Stimulated activated CD4-positive, alpha-beta T cell treated with anti-CD3 and anti-CD28 coated beads, Interleukin-15, amount 100 ng/mL, for 24 hours (primary cell): ENCODE data around the gene CSTF1.

ENCODE experiments used
- DNase-seq: peaks from one replicate; pipeline ENCODE4 v3.0.0-alpha.2; 2020

CSTF1 gene

DNA sequence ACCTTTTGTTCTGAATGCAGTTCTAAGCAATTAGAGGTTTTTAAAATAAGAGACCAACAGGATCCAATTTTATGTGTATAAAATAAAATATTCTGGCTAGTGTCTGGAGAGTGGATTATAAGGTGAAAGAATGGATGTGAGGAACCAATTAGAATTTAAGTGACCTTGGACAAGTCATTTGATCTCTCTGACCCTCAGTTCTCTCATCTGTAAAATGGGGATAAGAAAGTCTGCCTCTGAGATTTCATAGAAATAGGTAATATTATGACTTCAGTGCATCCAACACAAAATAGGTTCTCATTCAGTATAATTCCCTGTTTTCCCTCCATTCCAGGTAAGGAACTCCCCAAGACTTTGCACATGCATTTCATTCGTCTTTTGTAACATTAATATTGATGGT is 38.5 kb downstream of the CSTF1 start:
- no peak for DNase-seq

DNA sequence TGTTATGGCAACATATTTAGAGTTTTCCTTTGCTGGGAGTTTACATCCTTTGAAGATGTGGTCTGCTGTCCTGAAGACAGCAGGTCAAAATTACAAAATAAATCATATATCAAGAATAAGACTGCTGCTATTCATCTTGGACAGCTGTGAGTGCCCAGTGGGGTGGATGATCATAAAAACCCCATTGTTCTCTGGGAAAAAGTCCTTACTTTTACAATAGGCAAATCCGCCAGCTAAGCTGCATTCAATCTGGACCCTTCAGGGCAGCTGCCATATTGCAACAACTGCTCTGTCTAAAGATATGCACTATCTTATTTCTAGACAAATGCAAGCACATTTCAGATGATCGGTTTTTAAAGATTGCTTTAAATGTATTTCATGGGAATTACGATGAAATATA is 39.0 kb downstream of the CSTF1 start:
- no peak for DNase-seq

GRCh38 chr20:56433221-56433879 is 40.9 kb downstream of the CSTF1 start:
- no peak for DNase-seq

GRCh38 chr20:56433880-56434255 is 41.4 kb downstream of the CSTF1 start:
- DNase-seq = no peak

- DNase-seq = no peak
Observed at GRCh38 chr20:56437196-56437960, 44.9 kb downstream of the CSTF1 start.

GRCh38 chr20:56438284-56438683 is 45.8 kb downstream of the CSTF1 start:
- DNase-seq = no peak

- no peak for DNase-seq
Observed at GRCh38 chr20:56439771-56440291, 47.4 kb downstream of the CSTF1 start.

DNA sequence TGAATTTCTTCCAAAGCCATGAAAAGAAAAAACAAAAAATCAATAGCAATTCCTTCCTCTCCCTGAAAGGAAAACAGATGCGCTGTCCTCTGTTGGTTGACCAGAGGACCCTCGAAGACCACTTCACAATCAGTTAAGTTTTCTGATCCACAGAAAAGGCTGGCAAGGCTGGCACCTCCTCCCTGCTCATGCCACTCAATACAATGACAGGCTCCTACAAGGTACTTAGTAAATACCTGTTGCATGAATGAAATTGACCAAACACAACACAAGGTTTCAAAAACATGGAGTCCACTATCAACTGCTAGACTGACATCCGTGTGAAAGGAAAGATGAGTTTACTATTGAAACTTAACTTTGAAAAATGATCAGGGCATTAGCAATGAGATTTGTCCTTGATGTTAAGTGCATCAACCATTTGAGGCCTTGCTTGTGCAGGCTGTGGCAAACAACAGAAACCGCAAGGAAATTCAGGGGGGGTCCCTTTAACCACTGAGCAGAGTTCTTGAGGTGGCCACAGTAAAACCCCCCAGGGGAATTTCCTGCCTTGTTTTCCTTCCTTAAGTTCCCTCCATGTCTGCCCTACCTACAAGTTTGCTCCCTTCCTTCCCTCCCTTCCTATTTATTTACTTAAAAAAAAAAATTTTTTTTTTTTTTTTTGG is 48.0 kb downstream of the CSTF1 start:
- peak; percentile 64 for DNase-seq

- DNase-seq = no peak
Observed at GRCh38 chr20:56442389-56443365, 50.2 kb downstream of the CSTF1 start.

DNA sequence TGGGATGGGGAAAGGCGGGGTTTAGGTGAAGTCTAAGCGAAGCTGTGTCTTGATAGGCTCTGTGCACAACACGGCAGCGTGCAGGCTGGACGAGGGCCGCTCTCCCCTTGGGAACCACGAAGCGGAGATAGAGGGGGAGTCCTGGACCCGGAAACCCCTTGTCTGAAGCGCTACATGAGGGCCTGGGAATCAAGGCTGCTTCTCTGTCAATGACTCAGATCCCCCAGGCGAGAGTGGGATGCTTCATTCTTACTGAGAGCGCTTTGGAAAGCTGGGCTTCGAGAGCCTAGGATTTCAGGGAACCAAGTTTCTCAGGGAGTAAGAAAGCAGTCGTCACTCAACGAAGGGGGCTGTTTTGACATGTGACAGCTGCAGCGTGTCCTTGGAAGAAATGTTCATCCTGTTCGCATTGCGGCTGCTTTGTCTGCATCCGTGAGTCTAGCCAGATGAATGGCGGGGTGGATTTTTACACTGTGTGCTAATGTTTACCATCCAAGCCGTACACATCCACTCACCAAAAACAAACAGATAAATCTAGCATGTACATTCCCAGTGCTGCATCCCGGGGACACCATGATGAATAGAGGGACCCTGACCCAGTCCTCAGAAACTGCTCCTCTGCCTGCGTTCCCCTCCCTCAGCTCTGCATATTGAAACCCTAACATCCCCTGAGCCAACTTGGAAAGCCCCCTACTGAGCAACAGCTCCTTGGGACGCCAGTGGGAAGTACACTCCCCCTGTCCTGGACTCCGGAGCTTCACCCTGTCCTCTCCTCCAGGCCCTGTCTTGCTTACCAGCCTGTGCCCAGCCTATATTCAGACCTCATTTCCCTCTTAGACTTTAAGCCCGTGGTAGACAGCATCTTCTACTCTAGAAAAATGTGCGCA is 51.5 kb downstream of the CSTF1 start:
- DNase-seq = no peak

- DNase-seq = no peak
Observed at GRCh38 chr20:56445130-56445529, 52.7 kb downstream of the CSTF1 start.

- DNase-seq = no peak
Observed at GRCh38 chr20:56445540-56445939, 53.1 kb downstream of the CSTF1 start.

- DNase-seq = no peak
Observed at GRCh38 chr20:56447227-56447626, 54.8 kb downstream of the CSTF1 start.

- DNase-seq = no peak
Observed at GRCh38 chr20:56449459-56449858, 57.0 kb downstream of the CSTF1 start.

GRCh38 chr20:56451056-56451765 is 58.8 kb downstream of the CSTF1 start:
- no peak for DNase-seq

- no peak for DNase-seq
Observed at GRCh38 chr20:56453352-56453751, 60.9 kb downstream of the CSTF1 start.

GRCh38 chr20:56454754-56455153 is 62.3 kb downstream of the CSTF1 start:
- peak; percentile 25 for DNase-seq
